22Rv1 (cell line): ENCODE results near the gene ZFHX3.

Experiments
- H3K27ac ChIP-seq: fragments of 450-650 bp; 2 replicates; pipeline ENCODE4 v1.5.1; 2017
- CTCF ChIP-seq: fragments of 450-650 bp; IDR thresholded peaks from 2 replicates; pipeline ENCODE4 v1.5.1; 2017; ENCODE audit warnings: mild to moderate bottlenecking
- ZFX ChIP-seq: fragments of 450-650 bp; IDR thresholded peaks from 2 replicates; pipeline ENCODE4 v1.6.1; 2017; ENCODE audit warnings: antibody characterized with exemption, borderline replicate concordance

The ZFHX3 gene

GRCh38 chr16:73033271-73033998, 14.5 kb downstream of the ZFHX3 start:
- no peak overlapping the region for H3K27ac ChIP-seq
- no peak for TF ChIP-seq CTCF
- TF ChIP-seq ZFX, result no peak

DNA sequence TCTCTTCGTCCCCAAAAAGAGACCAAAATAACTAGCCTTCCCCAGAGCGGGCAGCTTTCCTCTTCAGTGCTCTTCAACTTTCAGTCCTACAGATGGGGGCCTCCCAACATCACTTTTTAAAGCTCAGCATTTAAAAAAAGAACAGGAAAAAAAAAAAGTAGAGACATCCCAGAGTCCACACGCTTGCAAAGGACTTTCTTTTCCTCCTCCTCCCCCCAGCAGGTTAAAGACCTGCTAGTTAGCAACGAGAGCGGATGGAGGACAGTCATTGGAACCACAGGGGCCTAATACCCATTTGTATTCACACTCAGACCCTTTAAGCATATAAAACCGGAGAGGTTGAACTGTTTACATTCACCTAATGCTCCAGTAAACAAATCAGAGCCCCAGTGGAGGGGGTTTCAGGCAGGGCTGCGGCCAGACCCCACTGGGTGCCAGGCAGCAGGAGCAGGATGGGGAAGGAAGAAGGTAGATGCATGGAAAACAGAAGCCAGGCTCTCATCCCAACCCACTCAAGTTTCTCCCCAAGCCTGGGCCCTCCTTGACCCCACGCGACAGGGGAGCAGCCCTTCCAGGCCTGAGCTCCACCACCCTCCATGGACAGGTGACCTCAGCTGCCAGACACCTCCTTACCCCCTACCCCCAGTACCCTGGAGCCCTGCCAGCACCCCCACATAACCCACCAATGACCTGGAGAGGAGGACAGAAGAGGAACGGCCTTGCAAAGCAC, 15.2 kb downstream of the ZFHX3 start:
- H3K27ac ChIP-seq, result no peak overlapping the region
- TF ChIP-seq CTCF (no peak), ZFX (no peak)

- TF ChIP-seq CTCF (no peak), ZFX (no peak)
- H3K27ac ChIP-seq, result no peak overlapping the region
Observed at GRCh38 chr16:73031984-73032383, 15.9 kb downstream of the ZFHX3 start.

- TF ChIP-seq ZFX (no peak), CTCF (no peak)
- no peak overlapping the region for H3K27ac ChIP-seq
Observed at GRCh38 chr16:73031155-73031866, 16.6 kb downstream of the ZFHX3 start.

DNA sequence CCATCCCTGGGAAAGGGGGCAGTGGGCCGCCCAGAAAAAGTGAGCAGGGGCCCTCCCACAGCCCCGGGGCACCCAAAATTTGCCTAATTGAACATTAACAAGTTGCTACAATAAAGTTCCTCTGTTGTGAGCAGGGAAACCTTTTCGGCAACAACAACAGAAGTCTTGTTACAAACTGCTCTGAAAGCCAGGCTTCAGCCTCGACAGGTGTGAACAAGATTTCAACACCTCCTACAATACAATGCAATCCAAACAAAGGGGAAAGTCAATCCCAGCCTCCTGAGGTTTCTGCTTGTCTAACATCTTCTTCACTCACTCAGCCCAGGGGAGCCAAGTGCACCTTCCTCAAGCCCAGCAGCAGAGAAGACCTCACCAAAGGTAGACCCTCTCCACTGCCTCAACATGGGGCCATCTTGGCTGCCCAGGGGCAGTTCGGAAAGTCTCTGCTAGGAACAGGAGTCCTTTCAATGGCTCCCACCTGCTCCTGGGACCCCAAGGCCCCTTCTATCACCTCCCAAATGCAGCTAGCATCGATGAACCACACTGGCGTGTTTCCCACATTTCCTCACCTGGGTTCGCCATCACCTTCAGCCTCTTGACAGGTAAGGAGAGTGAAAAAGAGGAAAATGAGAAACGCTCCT, 19.1 kb downstream of the ZFHX3 start:
- TF ChIP-seq ZFX (no peak), CTCF (no peak)
- H3K27ac ChIP-seq, result no peak overlapping the region

DNA sequence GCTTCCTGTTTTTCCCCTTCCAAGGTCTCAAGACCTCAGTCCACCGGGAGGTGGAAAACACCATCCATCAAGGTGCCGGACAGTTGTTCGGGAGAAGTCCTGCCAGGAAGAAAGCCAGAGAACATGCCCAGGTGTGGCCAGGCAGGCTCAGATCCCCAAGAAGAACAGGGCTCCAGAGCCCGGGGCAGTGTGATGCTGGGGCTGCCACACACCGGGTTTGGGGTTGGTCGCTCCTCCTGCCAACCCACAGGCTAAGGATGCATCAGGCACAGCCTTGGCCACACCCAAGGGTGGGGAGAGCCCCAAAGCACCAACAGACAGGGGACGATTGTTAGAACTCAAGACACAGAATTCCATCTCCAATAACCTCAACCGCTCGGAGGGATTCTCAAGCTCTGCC, 19.7 kb downstream of the ZFHX3 start:
- no peak overlapping the region for H3K27ac ChIP-seq
- TF ChIP-seq ZFX (no peak), CTCF (no peak)
